Uterus (tissue), 2 donors: ENCODE results near the gene VRK3.

Source experiments
- POLR2A ChIP-seq, 2 donors: fragments of 450-650 bp; IDR thresholded peaks; one replicate each; pipeline ENCODE4 v1.6.1; 2016; ENCODE audit warnings: antibody characterized with exemption in 2 of 2, mild to moderate bottlenecking in 1 of 2, moderate library complexity in 1 of 2
- TF ChIP-seq, protein P1 (sequence below), 4 experiments: fragments of 200-600 bp in 2 of 4; fragments of 450-650 bp in 2 of 4; sonication (generic) in 2 of 4; IDR thresholded peaks; one replicate each; pipeline ENCODE4 v1.5.1; 2016 to 2019; ENCODE audit warnings: antibody characterized with exemption in 4 of 4, mild to moderate bottlenecking in 2 of 4, moderate library complexity in 1 of 4

DNA sequence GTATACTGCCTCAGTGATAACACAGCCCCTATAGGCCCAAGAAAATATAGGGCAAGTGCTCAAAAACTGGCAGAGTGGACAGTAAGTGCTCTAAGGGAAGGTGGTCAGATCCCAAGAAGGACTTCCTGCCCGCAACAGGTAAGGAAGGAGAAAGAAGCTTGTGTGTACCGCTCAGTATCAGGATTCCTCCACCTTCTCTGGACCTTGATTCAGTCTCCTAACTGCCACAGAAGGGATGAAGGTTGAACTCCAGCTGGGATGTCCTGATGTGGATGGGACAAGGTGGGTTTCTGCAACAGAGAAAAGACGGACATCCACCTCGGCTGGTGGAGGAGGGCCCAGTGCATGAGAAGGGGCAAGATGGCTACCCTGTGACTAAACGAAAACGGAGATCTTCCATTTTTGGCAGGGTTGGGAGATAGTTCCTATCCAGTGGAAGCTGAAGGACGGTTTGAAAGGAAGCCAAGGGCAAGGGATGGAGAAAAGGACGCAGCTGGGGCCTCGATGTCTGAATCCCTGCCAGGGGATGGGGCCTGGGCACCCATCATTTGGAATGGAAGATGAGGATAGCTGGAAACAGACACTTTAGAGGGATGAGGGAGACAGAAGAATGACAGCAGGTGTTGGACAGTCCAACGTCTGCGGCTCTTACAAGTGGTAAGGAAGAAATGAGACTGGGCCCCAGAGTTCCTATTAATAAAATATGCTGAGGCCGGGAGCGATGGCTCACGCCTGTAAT, 97.5 kb downstream of the VRK3 start:
- TF ChIP-seq, protein P1, sequence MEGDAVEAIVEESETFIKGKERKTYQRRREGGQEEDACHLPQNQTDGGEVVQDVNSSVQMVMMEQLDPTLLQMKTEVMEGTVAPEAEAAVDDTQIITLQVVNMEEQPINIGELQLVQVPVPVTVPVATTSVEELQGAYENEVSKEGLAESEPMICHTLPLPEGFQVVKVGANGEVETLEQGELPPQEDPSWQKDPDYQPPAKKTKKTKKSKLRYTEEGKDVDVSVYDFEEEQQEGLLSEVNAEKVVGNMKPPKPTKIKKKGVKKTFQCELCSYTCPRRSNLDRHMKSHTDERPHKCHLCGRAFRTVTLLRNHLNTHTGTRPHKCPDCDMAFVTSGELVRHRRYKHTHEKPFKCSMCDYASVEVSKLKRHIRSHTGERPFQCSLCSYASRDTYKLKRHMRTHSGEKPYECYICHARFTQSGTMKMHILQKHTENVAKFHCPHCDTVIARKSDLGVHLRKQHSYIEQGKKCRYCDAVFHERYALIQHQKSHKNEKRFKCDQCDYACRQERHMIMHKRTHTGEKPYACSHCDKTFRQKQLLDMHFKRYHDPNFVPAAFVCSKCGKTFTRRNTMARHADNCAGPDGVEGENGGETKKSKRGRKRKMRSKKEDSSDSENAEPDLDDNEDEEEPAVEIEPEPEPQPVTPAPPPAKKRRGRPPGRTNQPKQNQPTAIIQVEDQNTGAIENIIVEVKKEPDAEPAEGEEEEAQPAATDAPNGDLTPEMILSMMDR (IDR thresholded peaks at IDR 0.05), result no peak
- no peak for TF ChIP-seq POLR2A (IDR thresholded peaks at IDR 0.05)
